ENCODE results near the gene CHKB. TPM values are rescaled to one million over a fixed set of nuclear protein-coding genes. Genes with fewer than 3 reads are reported as not detected.
A peak's percentile ranks its signal among the peaks of the same experiment; 100 is the strongest.

Gene CHKB
- total RNA-seq, 1 donor from 2014 or later: 147 TPM

DNA sequence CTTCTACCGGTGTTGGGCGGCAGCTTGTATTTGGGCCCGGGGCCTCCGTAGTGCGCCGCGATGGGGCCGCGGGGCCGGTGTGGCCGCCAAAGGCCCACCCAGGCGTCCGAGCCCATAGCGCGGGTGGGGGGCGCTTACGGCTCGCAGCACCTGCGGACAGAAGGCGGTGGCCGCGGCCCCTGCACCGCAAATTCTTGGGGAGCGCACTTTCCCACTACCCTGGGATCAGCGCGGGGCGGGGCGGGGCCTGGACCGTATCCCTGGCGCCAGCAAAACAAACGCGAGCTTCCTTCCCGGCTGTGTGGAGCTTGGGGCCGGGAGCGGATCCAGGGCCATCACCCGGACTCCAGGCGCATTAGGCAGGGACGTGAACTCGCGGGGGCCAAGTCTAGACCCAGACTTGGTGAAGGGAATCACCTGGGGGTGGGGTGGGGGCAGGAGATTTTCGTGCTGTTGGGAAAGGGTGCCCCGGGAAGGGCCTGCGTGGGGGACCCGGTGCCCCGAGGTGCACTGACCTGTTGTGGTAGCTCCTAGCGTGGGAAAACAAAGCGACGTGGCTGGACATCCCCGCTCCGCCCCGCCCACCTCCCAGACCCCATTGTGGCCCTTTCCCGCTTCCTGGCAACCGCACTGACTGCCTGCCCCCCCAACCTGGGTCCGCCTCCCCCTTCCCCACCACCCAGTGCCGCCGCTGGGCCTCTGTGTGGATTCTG lies 50.5 kb downstream of the CHKB start:
- Mint-ChIP-seq H3K9me3 (ENCODE audit: unreplicated experiment) (peaks cover 12% of the 10 kb centered on the region), H3K36me3 (ENCODE audit: unreplicated experiment) (no peaks in the 10 kb centered on the region), H3K4me1 (ENCODE audit: low read depth, unreplicated experiment) (peaks cover 6% of the 10 kb centered on the region), H3K27me3 (ENCODE audit: unreplicated experiment) (peaks cover 23% of the 10 kb centered on the region), H3K27ac (ENCODE audit: unreplicated experiment) (no peak overlapping the region), H3K4me3 (ENCODE audit: unreplicated experiment) (peak overlapping the region; percentile 55)
- DNase-seq: peak; percentile 70
- TF ChIP-seq, protein P1, sequence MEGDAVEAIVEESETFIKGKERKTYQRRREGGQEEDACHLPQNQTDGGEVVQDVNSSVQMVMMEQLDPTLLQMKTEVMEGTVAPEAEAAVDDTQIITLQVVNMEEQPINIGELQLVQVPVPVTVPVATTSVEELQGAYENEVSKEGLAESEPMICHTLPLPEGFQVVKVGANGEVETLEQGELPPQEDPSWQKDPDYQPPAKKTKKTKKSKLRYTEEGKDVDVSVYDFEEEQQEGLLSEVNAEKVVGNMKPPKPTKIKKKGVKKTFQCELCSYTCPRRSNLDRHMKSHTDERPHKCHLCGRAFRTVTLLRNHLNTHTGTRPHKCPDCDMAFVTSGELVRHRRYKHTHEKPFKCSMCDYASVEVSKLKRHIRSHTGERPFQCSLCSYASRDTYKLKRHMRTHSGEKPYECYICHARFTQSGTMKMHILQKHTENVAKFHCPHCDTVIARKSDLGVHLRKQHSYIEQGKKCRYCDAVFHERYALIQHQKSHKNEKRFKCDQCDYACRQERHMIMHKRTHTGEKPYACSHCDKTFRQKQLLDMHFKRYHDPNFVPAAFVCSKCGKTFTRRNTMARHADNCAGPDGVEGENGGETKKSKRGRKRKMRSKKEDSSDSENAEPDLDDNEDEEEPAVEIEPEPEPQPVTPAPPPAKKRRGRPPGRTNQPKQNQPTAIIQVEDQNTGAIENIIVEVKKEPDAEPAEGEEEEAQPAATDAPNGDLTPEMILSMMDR (IDR thresholded peaks at IDR 0.05; ENCODE audit: partially characterized antibody, unreplicated experiment): no peak

DNA sequence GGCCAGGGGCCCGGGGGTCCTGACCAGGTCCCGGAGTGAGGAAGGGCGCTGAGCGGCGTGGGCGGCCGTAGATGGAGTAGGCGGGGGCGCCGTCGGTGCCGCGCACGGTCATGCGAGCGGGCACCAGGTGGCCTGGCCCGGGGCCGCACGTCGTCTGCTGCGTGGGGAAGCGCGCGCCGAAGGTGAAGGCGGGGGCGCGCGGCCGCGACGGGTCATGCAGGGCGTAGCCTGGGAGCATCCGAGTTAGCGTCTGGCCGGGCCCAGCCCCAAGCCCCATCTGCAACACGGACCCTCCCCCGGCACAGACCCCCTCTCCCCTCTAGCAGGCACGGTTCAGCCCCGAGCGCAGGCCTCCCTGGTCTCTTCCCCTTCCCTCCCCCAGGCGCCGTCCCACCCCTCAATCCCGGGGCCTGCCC lies 51.1 kb downstream of the CHKB start:
- peak; percentile 35 for DNase-seq
- Mint-ChIP-seq H3K4me3 (ENCODE audit: unreplicated experiment) (no peak overlapping the region), H3K36me3 (ENCODE audit: unreplicated experiment) (no peaks in the 10 kb centered on the region), H3K9me3 (ENCODE audit: unreplicated experiment) (peaks cover 12% of the 10 kb centered on the region), H3K27ac (ENCODE audit: unreplicated experiment) (no peak overlapping the region), H3K4me1 (ENCODE audit: low read depth, unreplicated experiment) (peaks cover 8% of the 10 kb centered on the region), H3K27me3 (ENCODE audit: unreplicated experiment) (peaks cover 25% of the 10 kb centered on the region)
- TF ChIP-seq, protein P1 (IDR thresholded peaks at IDR 0.05; ENCODE audit: partially characterized antibody, unreplicated experiment): no peak

DNA sequence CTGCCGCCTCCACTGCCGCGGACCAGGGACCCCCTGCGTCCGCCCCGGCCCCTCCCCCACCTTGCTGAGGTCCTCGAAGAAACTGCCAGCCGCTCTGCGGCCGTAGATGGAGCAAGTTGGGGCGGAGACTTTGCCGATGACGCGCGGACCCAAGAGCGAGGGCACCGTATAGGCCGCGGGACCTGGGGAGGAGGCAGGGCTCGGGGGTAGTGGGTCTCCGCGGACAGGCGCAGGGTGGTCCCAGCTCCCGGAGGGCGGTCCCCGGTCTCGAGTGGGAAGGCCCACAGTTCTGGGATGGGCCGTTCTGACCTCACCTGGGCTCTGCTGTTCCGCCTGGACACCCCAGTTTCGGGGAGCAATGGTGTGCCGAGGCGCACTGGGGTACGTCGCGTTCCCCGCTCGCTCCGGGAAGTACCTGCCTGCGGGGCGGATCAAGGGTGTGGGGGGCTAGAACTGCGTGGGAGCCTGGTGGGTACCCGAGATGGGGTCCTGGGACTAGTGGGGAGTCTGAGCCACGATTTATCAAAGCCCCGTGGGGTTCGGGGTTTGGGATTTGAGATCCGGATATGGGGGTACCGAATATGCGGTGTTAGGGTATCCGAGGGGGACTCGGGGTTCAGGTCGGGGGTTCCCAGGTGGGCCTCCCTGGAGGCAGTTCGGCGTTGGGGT lies 51.6 kb downstream of the CHKB start:
- H3K27ac Mint-ChIP-seq (ENCODE audit: unreplicated experiment): no peak overlapping the region
- H3K27me3 Mint-ChIP-seq (ENCODE audit: unreplicated experiment): peaks cover 25% of the 10 kb centered on the region
- H3K4me3 Mint-ChIP-seq (ENCODE audit: unreplicated experiment): peak overlapping the region; percentile 65
- H3K36me3 Mint-ChIP-seq (ENCODE audit: unreplicated experiment): no peaks in the 10 kb centered on the region
- peak; percentile 74 for DNase-seq
- peaks cover 8% of the 10 kb centered on the region for H3K4me1 Mint-ChIP-seq (ENCODE audit: low read depth, unreplicated experiment)
- TF ChIP-seq, protein P1 (IDR thresholded peaks at IDR 0.05; ENCODE audit: partially characterized antibody, unreplicated experiment): no peak
- H3K9me3 Mint-ChIP-seq (ENCODE audit: unreplicated experiment): peaks cover 10% of the 10 kb centered on the region

DNA sequence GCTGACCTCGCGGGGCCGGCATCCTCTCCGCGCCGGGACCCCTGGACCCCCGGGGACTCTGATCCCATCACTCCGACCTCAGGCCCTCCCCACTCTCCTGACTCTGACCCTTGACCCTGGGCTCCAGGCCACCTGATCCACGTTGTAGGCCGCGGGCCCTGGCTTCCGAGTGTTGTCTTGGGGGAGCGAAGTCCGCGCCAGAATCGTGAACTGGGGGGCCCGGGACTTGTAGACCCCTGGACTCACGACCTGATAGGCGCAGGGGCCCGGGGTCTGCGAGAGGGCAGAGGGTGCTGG lies 52.1 kb downstream of the CHKB start:
- Mint-ChIP-seq H3K4me3 (ENCODE audit: unreplicated experiment) (peak overlapping the region; percentile 46), H3K9me3 (ENCODE audit: unreplicated experiment) (peaks cover 10% of the 10 kb centered on the region), H3K27ac (ENCODE audit: unreplicated experiment) (no peak overlapping the region), H3K27me3 (ENCODE audit: unreplicated experiment) (peaks cover 25% of the 10 kb centered on the region), H3K4me1 (ENCODE audit: low read depth, unreplicated experiment) (peaks cover 8% of the 10 kb centered on the region), H3K36me3 (ENCODE audit: unreplicated experiment) (no peaks in the 10 kb centered on the region)
- TF ChIP-seq, protein P1 (IDR thresholded peaks at IDR 0.05; ENCODE audit: partially characterized antibody, unreplicated experiment): no peak
- no peak for DNase-seq

Data from glutamatergic neuron (in vitro differentiated cells).